IMR-90 (cell line): ENCODE data around the gene KBTBD4.

Experiments used
- MAFK ChIP-seq: IDR thresholded peaks from 2 replicates; pipeline ENCODE4 v1.6.1; 2012; ENCODE audit warnings: low read depth, low read length, improper control_type of control experiment
- POLR2A ChIP-seq: IDR thresholded peaks from 2 replicates; pipeline ENCODE4 v1.6.1; 2012; ENCODE audit warnings: mild to moderate bottlenecking, low read depth, low read length
- RFX5 ChIP-seq: IDR thresholded peaks from 2 replicates; pipeline ENCODE4 v1.8.0; 2012; ENCODE audit warnings: low read depth, mild to moderate bottlenecking, low read length, moderate library complexity
- TF ChIP-seq, protein P1 (sequence below): fragments of 150-350 bp; IDR thresholded peaks from 2 replicates; pipeline ENCODE4 v1.6.1; 2017; ENCODE audit warnings: mild to moderate bottlenecking, antibody characterized with exemption, low read length, low read depth
- TF ChIP-seq, protein P2 (sequence below): conservative IDR thresholded peaks from 2 replicates; pipeline ENCODE4 v1.5.1; 2012; ENCODE audit warnings: mild to moderate bottlenecking, low read depth, low read length, improper control_type of control experiment

DNA sequence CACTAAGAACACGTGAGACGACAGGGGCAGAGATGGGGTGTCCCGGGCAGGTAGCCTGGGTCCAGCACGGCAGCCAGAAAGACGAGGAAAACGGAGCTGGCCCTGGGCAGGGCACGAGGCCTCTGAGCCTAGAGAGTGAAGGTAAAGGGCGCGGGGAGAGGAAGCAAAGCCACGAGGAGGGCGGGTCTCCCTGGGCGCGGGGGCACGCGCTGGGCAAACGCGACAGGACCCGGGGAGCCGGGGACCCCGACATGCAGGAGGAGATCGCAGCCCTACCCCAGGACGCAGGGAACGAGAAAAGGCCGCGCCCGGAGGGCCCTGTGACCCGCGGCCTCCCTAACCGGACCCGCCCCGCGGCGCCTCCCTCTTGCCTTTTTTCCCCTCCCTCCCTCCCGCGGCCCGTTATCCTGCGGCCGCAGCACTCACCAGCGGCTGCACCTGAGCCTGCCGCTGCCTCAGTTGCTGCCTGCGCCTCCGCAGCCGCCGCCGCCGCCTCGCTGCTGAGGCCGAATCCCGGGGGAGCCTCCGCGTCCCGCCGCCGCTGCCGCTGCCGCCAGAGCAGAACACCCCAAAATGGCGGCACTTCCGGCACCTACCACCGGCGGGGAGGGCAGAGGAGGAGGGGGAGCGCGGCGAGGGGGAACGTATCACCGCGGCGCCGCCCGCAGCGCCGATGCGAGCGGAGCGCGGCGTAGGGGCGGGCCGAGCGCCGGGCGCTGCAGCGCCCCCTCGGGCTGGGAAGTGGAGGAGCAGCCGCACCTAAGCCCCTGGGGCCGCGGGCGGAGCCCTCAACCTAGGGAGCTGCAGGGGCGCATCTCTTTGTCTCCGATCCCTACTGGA lies 26.0 kb downstream of the KBTBD4 start, which contains the start of gene CELF1:
- TF ChIP-seq, protein P1, sequence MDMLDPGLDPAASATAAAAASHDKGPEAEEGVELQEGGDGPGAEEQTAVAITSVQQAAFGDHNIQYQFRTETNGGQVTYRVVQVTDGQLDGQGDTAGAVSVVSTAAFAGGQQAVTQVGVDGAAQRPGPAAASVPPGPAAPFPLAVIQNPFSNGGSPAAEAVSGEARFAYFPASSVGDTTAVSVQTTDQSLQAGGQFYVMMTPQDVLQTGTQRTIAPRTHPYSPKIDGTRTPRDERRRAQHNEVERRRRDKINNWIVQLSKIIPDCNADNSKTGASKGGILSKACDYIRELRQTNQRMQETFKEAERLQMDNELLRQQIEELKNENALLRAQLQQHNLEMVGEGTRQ: no peak
- TF ChIP-seq, protein P2, sequence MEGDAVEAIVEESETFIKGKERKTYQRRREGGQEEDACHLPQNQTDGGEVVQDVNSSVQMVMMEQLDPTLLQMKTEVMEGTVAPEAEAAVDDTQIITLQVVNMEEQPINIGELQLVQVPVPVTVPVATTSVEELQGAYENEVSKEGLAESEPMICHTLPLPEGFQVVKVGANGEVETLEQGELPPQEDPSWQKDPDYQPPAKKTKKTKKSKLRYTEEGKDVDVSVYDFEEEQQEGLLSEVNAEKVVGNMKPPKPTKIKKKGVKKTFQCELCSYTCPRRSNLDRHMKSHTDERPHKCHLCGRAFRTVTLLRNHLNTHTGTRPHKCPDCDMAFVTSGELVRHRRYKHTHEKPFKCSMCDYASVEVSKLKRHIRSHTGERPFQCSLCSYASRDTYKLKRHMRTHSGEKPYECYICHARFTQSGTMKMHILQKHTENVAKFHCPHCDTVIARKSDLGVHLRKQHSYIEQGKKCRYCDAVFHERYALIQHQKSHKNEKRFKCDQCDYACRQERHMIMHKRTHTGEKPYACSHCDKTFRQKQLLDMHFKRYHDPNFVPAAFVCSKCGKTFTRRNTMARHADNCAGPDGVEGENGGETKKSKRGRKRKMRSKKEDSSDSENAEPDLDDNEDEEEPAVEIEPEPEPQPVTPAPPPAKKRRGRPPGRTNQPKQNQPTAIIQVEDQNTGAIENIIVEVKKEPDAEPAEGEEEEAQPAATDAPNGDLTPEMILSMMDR: peak; percentile 96
- TF ChIP-seq POLR2A (peak; percentile 43; the same call in 1 of the 2 replicates), RFX5 (no peak), MAFK (no peak)
